B cell (primary cell): ENCODE results near the gene SLC27A1. TPM values are rescaled to one million over a fixed set of nuclear protein-coding genes. Genes with fewer than 3 reads are reported as not detected.

ENCODE experiments used
- ATAC-seq: fragments of 200-7000 bp; cut with Tn5 transposase; one replicate; pipeline ENCODE4 v1.10.0; 2021; ENCODE audit warnings: low read depth, mild to moderate bottlenecking, moderate number of reproducible peaks, moderate library complexity
- CTCF ChIA-PET: fragments of 350-600 bp; sonication (Branson Sonifier 250); formaldehyde crosslinking; loops from one replicate; lab custom pipeline; 2021; ENCODE audit warnings: antibody characterized with exemption, inconsistent platforms; lab: Charles Lee
- POLR2A ChIA-PET: fragments of 350-600 bp; sonication (Branson Sonifier 250); formaldehyde crosslinking; loops from one replicate; lab custom pipeline; 2021; ENCODE audit warnings: antibody characterized with exemption; lab: Charles Lee
- DNase-seq: peaks from one replicate; pipeline ENCODE4 v3.0.0; 2013
- H2AFZ ChIP-seq: 2 replicates; pipeline ENCODE4 v1.6.1; 2012; ENCODE audit warnings: mild to moderate bottlenecking, low read depth, low read length; ENCODE audit not compliant: insufficient read depth, poor library complexity, severe bottlenecking
- H3K27ac ChIP-seq, 2 donors: 1 replicate in 1 of 2; 2 replicates in 1 of 2; pipeline ENCODE4 v1.5.1; 2012 to 2013; ENCODE audit warnings: low read length in 2 of 2, mild to moderate bottlenecking in 2 of 2, moderate library complexity in 1 of 2
- H3K27me3 ChIP-seq, 4 experiments: fragments of 200-600 bp in 1 of 4; sonication (generic) in 1 of 4; replicated peaks in 1 of 4; 1 replicate in 2 of 4; 2 replicates in 2 of 4; pipeline versions ENCODE4 v1.6.1 to v1.7.0; 2013 to 2016; ENCODE audit warnings: low read length in 3 of 4, mild to moderate bottlenecking in 2 of 4, mixed read lengths in 1 of 4, moderate library complexity in 1 of 4; ENCODE audit not compliant: insufficient read depth in 4 of 4, control insufficient read depth in 3 of 4; ENCODE audit errors: control extremely low read depth in 1 of 4
- H3K36me3 ChIP-seq, 2 experiments: replicated peaks in 1 of 2; 1 replicate in 1 of 2; 2 replicates in 1 of 2; pipeline versions ENCODE4 v1.6.1 to v1.7.1; 2013; ENCODE audit warnings: low read length in 1 of 2; ENCODE audit not compliant: insufficient read depth in 2 of 2, control insufficient read depth in 1 of 2; ENCODE audit errors: control extremely low read depth in 1 of 2, extremely low read depth in 1 of 2
- H3K4me1 ChIP-seq, 2 donors: fragments of 200-600 bp in 1 of 2; sonication (generic) in 1 of 2; 1 replicate in 1 of 2; 2 replicates in 1 of 2; pipeline versions ENCODE4 v1.5.1 to v1.6.1; 2013 to 2017; ENCODE audit warnings: low read length in 2 of 2; ENCODE audit not compliant: control insufficient read depth in 2 of 2, insufficient read depth in 2 of 2
- H3K4me2 ChIP-seq: replicated peaks from 2 replicates; pipeline ENCODE3; 2012; ENCODE audit warnings: mild to moderate bottlenecking, low read depth, low read length; ENCODE audit not compliant: poor library complexity, severe bottlenecking
- H3K4me3 ChIP-seq, 5 experiments: fragments of 200-600 bp in 1 of 5; sonication (generic) in 1 of 5; 1 replicate in 3 of 5; 2 replicates in 2 of 5; pipeline versions ENCODE4 v1.5.1 to v1.7.0; 2011 to 2016; ENCODE audit warnings: low read length in 4 of 5, mild to moderate bottlenecking in 4 of 5, low read depth in 2 of 5, control low read depth in 1 of 5, moderate library complexity in 1 of 5; ENCODE audit not compliant: insufficient read depth in 1 of 5; ENCODE audit errors: control extremely low read depth in 1 of 5, extremely low read depth in 1 of 5
- H3K79me2 ChIP-seq: fragments of 200-600 bp; sonication (generic); one replicate; pipeline ENCODE4 v1.6.0; 2016; ENCODE audit warnings: low read length; ENCODE audit not compliant: control insufficient read depth, insufficient read depth
- H3K9ac ChIP-seq: fragments of 200-600 bp; sonication (generic); 2 replicates; pipeline ENCODE4 v1.6.1; 2017; ENCODE audit warnings: mild to moderate bottlenecking, low read length, moderate library complexity
- H3K9me3 ChIP-seq, 3 donors: one replicate each; pipeline versions ENCODE4 v1.6.1 to v1.7.1; 2013; ENCODE audit warnings: low read length in 2 of 3; ENCODE audit not compliant: control insufficient read depth in 2 of 3, insufficient read depth in 1 of 3; ENCODE audit errors: control extremely low read depth in 1 of 3
- H4K20me1 ChIP-seq: 2 replicates; pipeline ENCODE4 v1.6.0; 2012; ENCODE audit warnings: mild to moderate bottlenecking, low read length; ENCODE audit not compliant: insufficient read depth, control insufficient read depth, poor library complexity, severe bottlenecking
- H3K27ac Mint-ChIP-seq: one replicate; pipeline ENCODE4 v1.8.0; 2021; ENCODE audit warnings: mixed read lengths
- H3K27me3 Mint-ChIP-seq: one replicate; pipeline ENCODE4 v1.8.0; 2021; ENCODE audit warnings: mixed read lengths
- H3K4me1 Mint-ChIP-seq: one replicate; pipeline ENCODE4 v1.8.0; 2021; ENCODE audit warnings: mixed read lengths
- H3K4me3 Mint-ChIP-seq: one replicate; pipeline ENCODE4 v1.8.0; 2021; ENCODE audit warnings: mixed read lengths
- H3K9me3 Mint-ChIP-seq: one replicate; pipeline ENCODE4 v1.8.0; 2022; ENCODE audit warnings: mixed read lengths; ENCODE audit not compliant: insufficient read depth
- CTCF ChIP-seq: fragments of 200-600 bp; IDR thresholded peaks from one replicate; pipeline ENCODE4 v1.8.0; 2022; ENCODE audit warnings: antibody characterized with exemption, mild to moderate bottlenecking
- EZH2 ChIP-seq: IDR thresholded peaks from 2 replicates; pipeline ENCODE4 v1.6.1; 2012; ENCODE audit warnings: borderline replicate concordance, low read depth, mild to moderate bottlenecking, moderate library complexity, low read length; ENCODE audit not compliant: insufficient read depth, poor library complexity, severe bottlenecking
- WGBS: methylation state at CpG from one replicate; pipeline ENCODE4 v1.1.5; 2013; ENCODE audit warnings: missing lambda C conversion rate; ENCODE audit not compliant: insufficient coverage; 5-methylcytosine and 5-hydroxymethylcytosine counted together
- intact Hi-C: fragments of 100-400 bp; cut with micrococcal nuclease; formaldehyde crosslinking; loops from one replicate; pipeline ENCODE4 v1.10.0; 2022
- polyA plus RNA-seq: library from polyadenylated mRNA; depleted of rRNA; stranded (reverse); fragments of >200 nt; gene quantifications from 2 replicates; pipeline ENCODE4 v1.2.3, GENCODE V29; 2012
- total RNA-seq, 2 donors: library from RNA; stranded (reverse); fragments of 120-200 nt in 1 of 2; gene quantifications; 1 replicate in 1 of 2; 2 replicates in 1 of 2; pipeline versions ENCODE4 v1.2.3 to v1.2.4, GENCODE V29; 2013 to 2022

SLC27A1 gene
- total and polyA plus RNA-seq, 2 donors (not counting 1 experiment from before 2014, with no cell fraction given): 5.1 to 9.5 TPM

- intact Hi-C loops: no loop called here
- H3K4me1 Mint-ChIP-seq: peaks cover 24% of the 10 kb centered on the region
- Histone ChIP-seq H3K4me3 (no peak overlapping the region), H3K4me2 (no peak overlapping the region), H3K36me3 (peaks cover 0 to 5% of the 10 kb centered on the region in 2 experiments), H2AFZ (no peak overlapping the region), H4K20me1 (peaks cover 15% of the 10 kb centered on the region), H3K4me1 (peaks cover 7 to 21% of the 10 kb centered on the region in 2 donors), H3K27ac (no peak overlapping the region), H3K9me3 (no peaks in the 10 kb centered on the region), H3K79me2 (peaks cover 30% of the 10 kb centered on the region), H3K27me3 (no peaks in the 10 kb centered on the region), H3K9ac (no peak overlapping the region)
- TF ChIP-seq EZH2 (no peak), CTCF (no peak)
- H3K9me3 Mint-ChIP-seq: no peaks in the 10 kb centered on the region
- WGBS: 97% methylated on average over 27 of the region's 27 CpGs
- no peak overlapping the region for H3K4me3 Mint-ChIP-seq
- CTCF ChIA-PET: interaction anchor here (7.4 kb wide), 1 partner anchor 74 kb away, joined by 79 read pairs; no protein-coding TSS in a partner anchor
- ATAC-seq (no peak), DNase-seq (no peak)
- POLR2A ChIA-PET: no interaction called here
- no peak overlapping the region for H3K27ac Mint-ChIP-seq
- no peaks in the 10 kb centered on the region for H3K27me3 Mint-ChIP-seq
These were observed 30.3 kb downstream of the SLC27A1 start for GRCh38 chr19:17500447-17501198.

- Histone ChIP-seq H3K9me3 (no peaks in the 10 kb centered on the region), H3K4me3 (no peak overlapping the region), H4K20me1 (peaks cover 21% of the 10 kb centered on the region), H3K79me2 (peaks cover 39% of the 10 kb centered on the region), H3K4me2 (no peak overlapping the region), H2AFZ (no peak overlapping the region), H3K27ac (no peak overlapping the region), H3K36me3 (peaks cover 0 to 7% of the 10 kb centered on the region in 2 experiments), H3K27me3 (no peaks in the 10 kb centered on the region), H3K4me1 (no peaks in the 10 kb centered on the region), H3K9ac (no peak overlapping the region)
- Mint-ChIP-seq H3K4me3 (no peak overlapping the region), H3K9me3 (no peaks in the 10 kb centered on the region), H3K27ac (no peak overlapping the region), H3K4me1 (peaks cover 10% of the 10 kb centered on the region), H3K27me3 (no peaks in the 10 kb centered on the region)
- CTCF ChIA-PET: interaction anchor here (1.1 kb wide), 1 partner anchor 9 kb away, joined by 3 read pairs; the partner anchor contains the start of gene PGLS
- no peak for ATAC-seq
- TF ChIP-seq EZH2: no peak
- no peak for TF ChIP-seq CTCF
- intact Hi-C loops: no loop called here
- POLR2A ChIA-PET: interaction anchor here (0.6 kb wide), 1 partner anchor 284 kb away, joined by 4 read pairs; no protein-coding TSS in a partner anchor
- WGBS: 95% methylated on average over 3 of the region's 6 CpGs
- DNase-seq: no peak
These were observed 32.9 kb downstream of the SLC27A1 start for GRCh38 chr19:17503240-17503639.
